Breast epithelium (tissue), 3 donors: ENCODE results near the gene RREB1.

ENCODE experiments used
- POLR2A ChIP-seq: fragments of 450-650 bp; IDR thresholded peaks from one replicate; pipeline ENCODE4 v1.6.1; 2016; ENCODE audit warnings: antibody characterized with exemption, mild to moderate bottlenecking, moderate library complexity
- TF ChIP-seq, protein P1 (sequence below), 3 donors: fragments of 450-650 bp; IDR thresholded peaks; one replicate each; pipeline ENCODE4 v1.5.1; 2016 to 2017; ENCODE audit warnings: antibody characterized with exemption in 3 of 3, mild to moderate bottlenecking in 3 of 3, moderate library complexity in 3 of 3

DNA sequence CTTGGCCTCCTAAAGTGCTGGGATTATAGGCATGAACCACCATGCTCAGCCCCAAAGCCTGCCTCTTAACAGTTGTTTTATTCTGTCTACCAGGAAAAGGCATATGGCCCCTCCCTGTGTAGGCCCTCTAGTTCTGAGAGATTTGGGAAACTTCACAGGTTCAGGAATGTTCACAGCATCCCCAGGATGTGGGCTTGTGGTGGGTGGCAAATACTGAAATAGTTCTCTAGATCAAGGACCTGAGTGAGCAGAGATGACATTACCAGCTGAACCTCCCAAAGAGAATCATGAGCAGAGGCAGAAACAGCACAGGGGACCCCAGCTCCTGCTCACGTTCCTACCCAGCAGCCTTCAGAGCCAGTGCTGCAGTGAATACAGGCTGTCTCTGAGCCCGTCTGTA lies 105.7 kb downstream of the RREB1 start:
- TF ChIP-seq, protein P1, sequence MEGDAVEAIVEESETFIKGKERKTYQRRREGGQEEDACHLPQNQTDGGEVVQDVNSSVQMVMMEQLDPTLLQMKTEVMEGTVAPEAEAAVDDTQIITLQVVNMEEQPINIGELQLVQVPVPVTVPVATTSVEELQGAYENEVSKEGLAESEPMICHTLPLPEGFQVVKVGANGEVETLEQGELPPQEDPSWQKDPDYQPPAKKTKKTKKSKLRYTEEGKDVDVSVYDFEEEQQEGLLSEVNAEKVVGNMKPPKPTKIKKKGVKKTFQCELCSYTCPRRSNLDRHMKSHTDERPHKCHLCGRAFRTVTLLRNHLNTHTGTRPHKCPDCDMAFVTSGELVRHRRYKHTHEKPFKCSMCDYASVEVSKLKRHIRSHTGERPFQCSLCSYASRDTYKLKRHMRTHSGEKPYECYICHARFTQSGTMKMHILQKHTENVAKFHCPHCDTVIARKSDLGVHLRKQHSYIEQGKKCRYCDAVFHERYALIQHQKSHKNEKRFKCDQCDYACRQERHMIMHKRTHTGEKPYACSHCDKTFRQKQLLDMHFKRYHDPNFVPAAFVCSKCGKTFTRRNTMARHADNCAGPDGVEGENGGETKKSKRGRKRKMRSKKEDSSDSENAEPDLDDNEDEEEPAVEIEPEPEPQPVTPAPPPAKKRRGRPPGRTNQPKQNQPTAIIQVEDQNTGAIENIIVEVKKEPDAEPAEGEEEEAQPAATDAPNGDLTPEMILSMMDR (IDR thresholded peaks at IDR 0.05): no peak
- TF ChIP-seq POLR2A: no peak
